Stimulated activated memory B cell treated with anti-CD40 and anti-IgM and Interleukin-4, amounts not matched to agents 10 μg/mL and 1 μg/mL and 100 μg/mL, for 72 hours (primary cell): ENCODE results near the gene MET.
"Not testable (repeated sequence)": the region's sequence is repeated elsewhere in the genome, so short reads cannot be mapped to it uniquely, and the experiment has no call there.

Experiments
- ATAC-seq: fragments of 150-1000 bp; cut with Tn5 transposase; 2 replicates; pipeline ENCODE4 v1.10.0; 2021
- H3K27ac Mint-ChIP-seq: one replicate; pipeline ENCODE4 v1.8.0; 2022; ENCODE audit warnings: mild to moderate bottlenecking, mixed read lengths
- H3K27me3 Mint-ChIP-seq: one replicate; pipeline ENCODE4 v1.8.0; 2022; ENCODE audit warnings: mixed read lengths
- H3K36me3 Mint-ChIP-seq: one replicate; pipeline ENCODE4 v1.8.0; 2022; ENCODE audit warnings: mixed read lengths
- H3K4me1 Mint-ChIP-seq: one replicate; pipeline ENCODE4 v1.8.0; 2022; ENCODE audit warnings: mixed read lengths
- H3K4me3 Mint-ChIP-seq: one replicate; pipeline ENCODE4 v1.8.0; 2022; ENCODE audit warnings: mild to moderate bottlenecking, moderate library complexity, mixed read lengths
- H3K9me3 Mint-ChIP-seq: one replicate; pipeline ENCODE4 v1.8.0; 2022; ENCODE audit warnings: mixed read lengths

MET gene

DNA sequence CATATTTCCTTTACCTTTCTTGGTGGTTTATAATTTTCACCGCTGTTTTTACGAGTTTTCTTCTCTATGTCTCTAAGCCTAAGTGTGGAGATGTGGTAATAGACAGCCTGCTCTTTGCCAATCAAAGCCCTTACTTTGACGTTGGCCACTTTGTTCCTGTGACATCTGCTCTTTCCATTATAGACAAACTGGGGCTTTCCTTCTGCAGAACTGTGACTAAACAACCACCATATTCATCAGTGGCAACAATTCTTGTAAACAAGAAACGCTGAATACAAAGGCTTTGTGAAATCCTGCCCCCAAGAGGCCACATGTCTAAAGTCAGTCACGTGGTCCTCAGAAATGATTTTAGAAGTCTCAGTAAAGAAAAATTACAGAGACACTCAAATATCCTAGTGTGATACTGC, 130.8 kb downstream of the MET start:
- no peak overlapping the region for H3K4me3 Mint-ChIP-seq

DNA sequence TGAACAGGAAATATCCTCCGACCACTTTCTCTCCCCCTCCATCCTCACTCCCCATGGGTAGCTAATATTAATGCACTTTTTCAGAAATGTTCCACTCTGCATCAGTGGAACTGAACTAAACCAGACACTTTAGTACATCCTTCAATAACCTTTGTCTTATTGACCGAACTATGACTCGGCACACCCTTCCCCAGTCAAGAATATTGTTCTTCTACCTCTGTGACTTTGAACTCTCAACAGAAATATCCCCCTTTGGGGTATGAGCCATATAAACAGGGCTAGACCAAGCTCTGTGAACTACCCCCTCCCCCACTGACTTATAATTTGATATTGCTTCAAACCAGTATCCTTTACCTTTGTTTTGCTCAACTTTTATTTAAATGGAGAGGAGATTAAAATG, 132.5 kb downstream of the MET start:
- Mint-ChIP-seq H3K4me1 (peaks cover 9% of the 10 kb centered on the region), H3K9me3 (no peaks in the 10 kb centered on the region), H3K27ac (no peak overlapping the region), H3K4me3 (no peak overlapping the region), H3K27me3 (no peaks in the 10 kb centered on the region), H3K36me3 (no peaks in the 10 kb centered on the region)
- ATAC-seq, result no peak

More for the DNA sequence above, 130.8 kb downstream of the MET start:
- H3K27me3 Mint-ChIP-seq, result no peaks in the 10 kb centered on the region
- ATAC-seq, result peak; percentile 67
- H3K9me3 Mint-ChIP-seq, result no peaks in the 10 kb centered on the region
- no peak overlapping the region for H3K27ac Mint-ChIP-seq
- H3K36me3 Mint-ChIP-seq, result no peaks in the 10 kb centered on the region
- H3K4me1 Mint-ChIP-seq, result peaks cover 18% of the 10 kb centered on the region

- H3K27ac Mint-ChIP-seq, result no peak overlapping the region
- no peaks in the 10 kb centered on the region for H3K9me3 Mint-ChIP-seq
- no peaks in the 10 kb centered on the region for H3K36me3 Mint-ChIP-seq
- H3K27me3 Mint-ChIP-seq, result no peaks in the 10 kb centered on the region
- ATAC-seq, result no peak
- peaks cover 9% of the 10 kb centered on the region for H3K4me1 Mint-ChIP-seq
- no peak overlapping the region for H3K4me3 Mint-ChIP-seq
These were observed 133.1 kb downstream of the MET start for GRCh38 chr7:116805100-116805544.

DNA sequence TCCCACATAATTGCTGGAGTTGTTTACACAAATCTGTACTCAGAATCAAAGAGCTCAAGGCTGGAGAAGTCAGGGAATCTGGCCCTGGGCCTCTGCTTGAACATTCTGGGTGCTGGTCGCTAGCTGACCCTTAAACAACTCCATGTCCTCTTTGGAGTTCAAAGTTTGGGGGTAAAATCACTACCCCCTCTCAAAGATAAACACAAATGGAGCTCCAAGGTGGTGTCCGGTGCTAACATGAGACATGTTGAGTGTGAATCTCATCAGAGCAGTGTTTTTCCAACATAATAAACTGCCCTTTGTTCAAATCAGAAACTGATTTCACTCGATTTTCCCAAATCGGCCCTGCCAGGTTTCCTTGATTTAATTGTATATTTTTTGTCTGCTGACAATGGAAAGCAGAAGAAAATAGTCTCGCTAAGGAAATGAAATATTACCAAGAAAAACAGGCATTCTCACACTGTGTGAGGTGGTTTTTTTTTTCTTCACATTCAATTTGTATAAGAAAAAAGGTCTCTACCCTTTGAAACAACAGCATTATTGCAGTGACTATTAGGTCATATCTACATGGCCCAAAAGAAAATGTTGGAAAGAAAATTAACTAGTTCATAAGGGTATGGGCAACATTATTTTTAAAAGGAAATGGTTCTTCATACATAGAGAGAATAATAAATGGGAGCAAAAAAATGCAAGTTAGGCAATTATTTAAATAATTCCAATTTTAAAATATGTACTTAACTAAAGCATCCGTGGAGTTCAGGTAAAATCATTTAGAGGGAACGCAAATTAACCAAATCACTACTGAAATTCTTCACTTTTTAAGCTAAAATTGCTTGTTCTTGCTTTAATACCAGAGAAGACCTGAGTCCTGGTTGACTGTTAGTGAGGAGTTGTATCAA, 134.3 kb downstream of the MET start:
- no peak for ATAC-seq
- H3K27me3 Mint-ChIP-seq, result no peaks in the 10 kb centered on the region
- H3K4me1 Mint-ChIP-seq, result peaks cover 9% of the 10 kb centered on the region

GRCh38 chr7:116807011-116807560, 135.1 kb downstream of the MET start:
- Mint-ChIP-seq H3K9me3 (no peaks in the 10 kb centered on the region), H3K27me3 (no peaks in the 10 kb centered on the region), H3K4me1 (peaks cover 9% of the 10 kb centered on the region)

More for the DNA sequence above, 134.3 kb downstream of the MET start:
- no peak overlapping the region for H3K27ac Mint-ChIP-seq
- no peaks in the 10 kb centered on the region for H3K36me3 Mint-ChIP-seq
- H3K4me3 Mint-ChIP-seq, result no peak overlapping the region
- no peaks in the 10 kb centered on the region for H3K9me3 Mint-ChIP-seq

GRCh38 chr7:116809636-116810266, 137.8 kb downstream of the MET start:
- peak; percentile 64 for ATAC-seq

More at GRCh38 chr7:116807011-116807560, 135.1 kb downstream of the MET start:
- no peaks in the 10 kb centered on the region for H3K36me3 Mint-ChIP-seq
- no peak overlapping the region for H3K4me3 Mint-ChIP-seq
- no peak overlapping the region for H3K27ac Mint-ChIP-seq
- ATAC-seq, result no peak

DNA sequence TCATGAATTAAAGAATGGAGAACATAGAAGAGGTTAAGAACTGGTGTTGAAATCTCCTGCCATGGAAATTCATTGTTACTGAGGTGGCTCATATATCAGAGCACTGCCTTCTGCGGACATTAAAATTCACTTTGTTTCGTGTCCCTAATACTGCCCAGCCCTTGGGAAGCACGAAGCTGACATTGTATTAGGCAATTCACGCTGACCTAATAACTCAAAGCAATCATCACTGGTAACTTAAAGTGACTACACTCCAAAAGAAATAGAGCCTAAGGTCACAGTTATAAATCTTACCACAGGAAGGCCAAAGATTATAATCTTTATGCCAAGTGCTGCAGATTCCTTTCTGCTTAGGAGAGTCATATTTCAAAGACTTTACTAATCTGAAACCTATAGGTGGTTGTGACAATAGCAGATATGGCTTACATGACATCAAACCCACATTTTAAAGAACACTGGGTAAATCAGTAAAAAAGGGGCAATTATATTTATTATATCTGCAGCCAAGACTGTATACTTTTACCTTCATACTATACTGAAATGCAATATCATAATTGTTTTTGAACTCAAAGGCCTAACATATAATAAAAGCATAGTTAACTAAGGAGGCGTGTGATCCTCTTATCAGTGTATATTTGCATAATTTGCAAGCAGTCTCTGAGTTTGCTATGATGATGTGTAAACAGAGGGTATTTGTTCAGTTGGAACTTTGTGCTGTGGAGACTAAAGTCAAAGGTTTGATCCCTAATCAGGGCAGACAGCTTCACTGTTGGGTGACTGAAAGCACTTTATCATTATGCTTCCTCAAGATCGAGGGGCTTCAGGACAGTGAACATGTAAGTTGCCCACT, 138.5 kb downstream of the MET start:
- H3K36me3 Mint-ChIP-seq, result no peaks in the 10 kb centered on the region
- H3K27ac Mint-ChIP-seq, result no peak overlapping the region
- no peaks in the 10 kb centered on the region for H3K27me3 Mint-ChIP-seq
- no peak overlapping the region for H3K4me3 Mint-ChIP-seq
- H3K9me3 Mint-ChIP-seq, result no peaks in the 10 kb centered on the region
- no peak for ATAC-seq
- H3K4me1 Mint-ChIP-seq, result peaks cover 5% of the 10 kb centered on the region

More at GRCh38 chr7:116809636-116810266, 137.8 kb downstream of the MET start:
- Mint-ChIP-seq H3K4me1 (peaks cover 5% of the 10 kb centered on the region), H3K9me3 (no peaks in the 10 kb centered on the region), H3K27ac (no peak overlapping the region), H3K36me3 (no peaks in the 10 kb centered on the region), H3K4me3 (no peak overlapping the region), H3K27me3 (no peaks in the 10 kb centered on the region)

DNA sequence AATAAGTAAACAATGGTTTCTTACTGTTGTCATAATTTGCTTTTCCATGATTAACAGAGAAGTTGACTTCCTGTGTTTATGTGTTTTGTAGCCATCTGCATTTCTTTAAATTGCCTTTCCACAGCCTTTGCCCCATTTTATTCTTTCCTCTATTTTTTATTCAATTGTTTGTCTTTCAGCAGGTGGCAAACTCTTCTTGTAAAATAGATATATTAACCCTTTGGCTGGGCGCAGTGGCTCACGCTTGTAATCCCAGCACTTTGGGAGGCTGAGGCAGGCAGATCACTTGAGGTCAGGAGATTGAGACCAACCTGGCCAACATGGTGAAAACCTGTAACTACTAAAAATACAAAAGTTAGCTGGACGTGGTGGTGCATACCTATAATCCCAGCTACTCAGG, 139.8 kb downstream of the MET start:
- H3K27me3 Mint-ChIP-seq, result no peaks in the 10 kb centered on the region
- no peaks in the 10 kb centered on the region for H3K36me3 Mint-ChIP-seq
- no peaks in the 10 kb centered on the region for H3K9me3 Mint-ChIP-seq
- H3K27ac Mint-ChIP-seq, result no peak overlapping the region
- peaks cover 5% of the 10 kb centered on the region for H3K4me1 Mint-ChIP-seq
- ATAC-seq, result no peak
- no peak overlapping the region for H3K4me3 Mint-ChIP-seq

GRCh38 chr7:116812860-116813259, 140.9 kb downstream of the MET start:
- no peaks in the 10 kb centered on the region for H3K36me3 Mint-ChIP-seq

DNA sequence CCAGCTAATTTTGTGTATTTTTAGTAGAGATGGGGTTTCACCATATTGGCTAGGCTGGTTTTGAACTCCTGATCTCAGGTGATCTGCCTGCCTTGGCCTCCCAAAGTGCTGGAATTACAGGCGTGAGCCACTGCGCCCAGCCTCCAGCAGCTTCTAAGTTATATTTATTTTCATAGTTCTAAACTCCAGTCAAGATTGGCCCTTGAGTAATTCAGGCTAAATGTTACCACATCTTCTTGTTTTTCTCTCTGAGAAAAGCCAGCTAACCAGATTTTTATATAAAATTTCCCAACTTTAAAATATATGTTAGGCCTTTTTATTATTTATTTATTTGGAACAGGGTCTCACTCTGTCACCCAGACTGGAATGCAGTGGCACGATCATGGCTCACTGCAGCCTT, 141.4 kb downstream of the MET start:
- not testable (repeated sequence) for H3K9me3 Mint-ChIP-seq, ATAC-seq, H3K27ac Mint-ChIP-seq, H3K4me3 Mint-ChIP-seq, H3K27me3 Mint-ChIP-seq, H3K4me1 Mint-ChIP-seq, H3K36me3 Mint-ChIP-seq

More at GRCh38 chr7:116812860-116813259, 140.9 kb downstream of the MET start:
- H3K27me3 Mint-ChIP-seq, result no peaks in the 10 kb centered on the region
- H3K27ac Mint-ChIP-seq, result no peak overlapping the region
- H3K9me3 Mint-ChIP-seq, result no peaks in the 10 kb centered on the region
- H3K4me1 Mint-ChIP-seq, result peaks cover 5% of the 10 kb centered on the region
- H3K4me3 Mint-ChIP-seq, result no peak overlapping the region
- no peak for ATAC-seq

DNA sequence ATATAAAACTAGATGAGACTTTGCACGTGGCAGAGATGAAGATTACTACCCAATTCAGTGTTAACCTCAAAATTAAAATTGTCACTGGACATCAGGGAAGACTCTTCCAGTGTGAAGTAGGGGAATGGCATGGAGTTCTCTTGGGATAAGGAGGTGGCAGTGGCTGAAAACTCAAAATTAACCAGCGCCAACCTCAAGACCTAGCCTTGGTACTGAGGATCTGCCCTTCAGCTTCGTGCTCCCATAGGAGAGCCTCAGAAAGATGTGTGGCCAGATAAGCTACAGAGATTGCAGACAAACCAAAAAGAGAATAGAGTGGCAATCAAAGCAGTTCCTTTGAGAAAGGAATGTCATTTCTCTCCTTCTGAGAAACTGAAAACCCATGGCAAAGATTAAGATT, 143.0 kb downstream of the MET start:
- Mint-ChIP-seq H3K27me3 (no peaks in the 10 kb centered on the region), H3K36me3 (no peaks in the 10 kb centered on the region), H3K9me3 (no peaks in the 10 kb centered on the region), H3K27ac (no peak overlapping the region), H3K4me3 (no peak overlapping the region), H3K4me1 (peaks cover 5% of the 10 kb centered on the region)
- no peak for ATAC-seq

GRCh38 chr7:116820149-116820548, 148.2 kb downstream of the MET start:
- ATAC-seq, result no peak
- Mint-ChIP-seq H3K27ac (no peak overlapping the region), H3K9me3 (peaks cover 6% of the 10 kb centered on the region), H3K27me3 (peaks cover 15% of the 10 kb centered on the region), H3K4me1 (peaks cover 6% of the 10 kb centered on the region), H3K4me3 (no peak overlapping the region), H3K36me3 (no peaks in the 10 kb centered on the region)

DNA sequence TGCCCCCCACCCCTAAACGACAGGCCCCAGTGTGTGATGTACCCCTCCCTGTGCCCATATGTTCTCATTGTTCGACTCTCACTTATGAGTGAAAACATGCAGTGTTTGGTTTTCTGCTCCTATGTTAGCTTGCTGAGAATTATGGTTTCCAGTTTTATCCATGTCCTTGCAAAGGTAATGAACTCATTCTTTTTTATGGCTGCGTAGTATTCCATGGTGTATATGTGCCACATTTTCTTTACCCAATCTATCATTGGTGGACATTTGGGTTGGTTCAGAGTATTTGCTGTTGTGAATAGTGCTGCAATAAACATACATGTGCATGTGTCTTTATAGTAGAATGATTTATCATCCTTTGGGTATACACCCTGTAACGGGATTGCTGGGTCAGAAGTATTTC, 149.7 kb downstream of the MET start:
- not testable (repeated sequence) for ATAC-seq, H3K4me3 Mint-ChIP-seq, H3K27ac Mint-ChIP-seq, H3K9me3 Mint-ChIP-seq, H3K36me3 Mint-ChIP-seq, H3K4me1 Mint-ChIP-seq
- peaks cover 28% of the 10 kb centered on the region for H3K27me3 Mint-ChIP-seq

GRCh38 chr7:116824449-116824848, 152.5 kb downstream of the MET start:
- ATAC-seq, result no peak
- H3K36me3 Mint-ChIP-seq, result no peaks in the 10 kb centered on the region
- peaks cover 6% of the 10 kb centered on the region for H3K9me3 Mint-ChIP-seq
- peaks cover 38% of the 10 kb centered on the region for H3K27me3 Mint-ChIP-seq
- H3K4me3 Mint-ChIP-seq, result no peak overlapping the region
- H3K4me1 Mint-ChIP-seq, result peaks cover 6% of the 10 kb centered on the region
- no peak overlapping the region for H3K27ac Mint-ChIP-seq

DNA sequence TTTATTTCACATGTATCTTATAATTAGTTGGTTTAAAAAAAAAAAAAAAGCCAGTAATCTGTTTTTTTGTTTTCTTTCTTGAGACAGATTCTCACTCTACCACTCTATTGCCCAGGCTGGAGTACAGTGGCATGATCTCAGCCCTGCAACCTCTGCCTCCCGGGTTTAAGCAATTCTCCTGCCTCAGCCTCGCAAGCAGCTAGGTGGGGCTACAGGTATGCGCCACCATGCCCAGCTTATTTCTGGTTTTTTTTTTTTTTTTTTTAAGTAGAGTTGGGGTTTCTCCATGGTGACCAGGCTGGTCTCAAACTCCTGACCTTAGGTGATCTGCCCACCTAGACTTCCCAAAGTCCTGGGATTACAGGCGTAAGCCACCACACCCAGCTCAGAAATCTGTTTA, 156.3 kb downstream of the MET start:
- no peak for ATAC-seq
- Mint-ChIP-seq H3K4me3 (no peak overlapping the region), H3K4me1 (peaks cover 6% of the 10 kb centered on the region), H3K27me3 (peaks cover 38% of the 10 kb centered on the region), H3K36me3 (no peaks in the 10 kb centered on the region), H3K9me3 (peaks cover 6% of the 10 kb centered on the region), H3K27ac (no peak overlapping the region)
